ENCODE measurements around the gene WNT11. TPM values are rescaled to one million over a fixed set of nuclear protein-coding genes. Genes with fewer than 3 reads are reported as not detected.

WNT11 gene
- total RNA-seq, 3 donors from 2014 or later (not counting 1 experiment from before 2014, with no cell fraction given) = 0.47 to 1.3 (median 0.80) TPM

GRCh38 chr11:76150141-76150540 is 56.2 kb downstream of the WNT11 start:
- H3K36me3 Mint-ChIP-seq = no peaks in the 10 kb centered on the region
- Histone ChIP-seq H3K27me3 (ENCODE audit: control insufficient read depth, insufficient read depth, low read length) (no peaks in the 10 kb centered on the region), H3K4me1 (ENCODE audit: control insufficient read depth, insufficient read depth, low read length) (peaks cover 30% of the 10 kb centered on the region), H3K4me3 (ENCODE audit: low read length) (no peak overlapping the region), H3K27ac (ENCODE audit: low read length) (no peak overlapping the region), H3K36me3 (ENCODE audit: control insufficient read depth, insufficient read depth, low read length) (no peaks in the 10 kb centered on the region), H3K9me3 (ENCODE audit: control insufficient read depth, insufficient read depth, low read length) (no peaks in the 10 kb centered on the region)
- H3K4me3 Mint-ChIP-seq = no peak overlapping the region
- WGBS (ENCODE audit: insufficient coverage) = 92% methylated on average over 4 of the region's 4 CpGs
- H3K9me3 Mint-ChIP-seq = no peaks in the 10 kb centered on the region
- H3K4me1 Mint-ChIP-seq = peaks cover 34 to 36% of the 10 kb centered on the region in 2 donors
- no peaks in the 10 kb centered on the region for H3K27me3 Mint-ChIP-seq (ENCODE audit: low read depth in 2 of 2)
- no peak for TF ChIP-seq CTCF (IDR thresholded peaks at IDR 0.05)
- intact Hi-C loops (cut with micrococcal nuclease) = loop anchor here (5.0 kb wide), 1 partner anchor 57 kb away; the partner anchor contains the start of gene WNT11
- no peak overlapping the region for H3K27ac Mint-ChIP-seq
- ATAC-seq (no peak), DNase-seq (no peak)

GRCh38 chr11:76149713-76150112 is 56.6 kb downstream of the WNT11 start:
- Mint-ChIP-seq H3K9me3 (no peaks in the 10 kb centered on the region), H3K4me3 (no peak overlapping the region), H3K36me3 (no peaks in the 10 kb centered on the region), H3K4me1 (peaks cover 34 to 36% of the 10 kb centered on the region in 2 donors), H3K27me3 (ENCODE audit: low read depth in 2 of 2) (no peaks in the 10 kb centered on the region), H3K27ac (no peak overlapping the region)
- no peak for ATAC-seq
- Histone ChIP-seq H3K27me3 (ENCODE audit: control insufficient read depth, insufficient read depth, low read length) (no peaks in the 10 kb centered on the region), H3K36me3 (ENCODE audit: control insufficient read depth, insufficient read depth, low read length) (no peaks in the 10 kb centered on the region), H3K27ac (ENCODE audit: low read length) (no peak overlapping the region), H3K9me3 (ENCODE audit: control insufficient read depth, insufficient read depth, low read length) (no peaks in the 10 kb centered on the region), H3K4me3 (ENCODE audit: low read length) (no peak overlapping the region), H3K4me1 (ENCODE audit: control insufficient read depth, insufficient read depth, low read length) (peaks cover 30% of the 10 kb centered on the region)
- no peak for DNase-seq
- TF ChIP-seq CTCF (IDR thresholded peaks at IDR 0.05) = no peak
- WGBS (ENCODE audit: insufficient coverage) = 97% methylated on average over 6 of the region's 6 CpGs
- intact Hi-C loops (cut with micrococcal nuclease) = loop anchor here (5.0 kb wide), 1 partner anchor 58 kb away; the partner anchor contains the start of gene WNT11

DNA sequence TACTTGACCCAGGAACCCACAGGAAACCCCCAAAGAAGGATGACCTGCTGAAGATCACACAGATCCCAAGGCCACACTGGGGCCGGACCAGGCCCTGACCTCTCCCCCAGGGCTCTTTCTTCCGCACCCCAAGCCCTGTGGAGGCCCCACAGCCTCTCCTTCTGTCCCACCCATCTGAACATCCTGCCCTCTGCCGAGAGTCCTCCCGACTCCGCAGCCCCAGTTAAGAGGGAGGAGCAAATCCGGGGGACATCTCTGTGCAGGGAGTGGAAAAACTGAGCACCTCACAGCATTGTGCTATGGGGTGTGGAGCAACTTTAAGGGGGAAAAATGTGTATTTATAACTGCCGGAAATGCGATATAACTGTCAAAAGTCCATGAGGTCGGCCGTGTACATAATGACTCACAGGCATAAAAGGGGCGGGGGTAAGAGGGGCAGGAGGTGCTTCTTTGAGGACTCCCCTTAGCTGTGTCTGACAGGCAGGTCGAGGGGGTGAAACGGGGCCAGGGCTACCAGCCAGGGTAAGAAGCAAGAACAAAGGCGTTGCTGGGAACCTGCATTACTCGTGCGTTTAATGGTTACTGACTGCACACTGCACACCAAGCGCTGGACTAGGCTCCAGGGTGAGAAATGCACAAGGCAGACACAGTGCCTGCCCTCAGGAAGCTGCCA is 57.2 kb downstream of the WNT11 start:
- DNase-seq = no peak
- H3K9me3 Mint-ChIP-seq = no peaks in the 10 kb centered on the region
- Histone ChIP-seq H3K9me3 (ENCODE audit: control insufficient read depth, insufficient read depth, low read length) (no peaks in the 10 kb centered on the region), H3K4me3 (ENCODE audit: low read length) (no peak overlapping the region), H3K36me3 (ENCODE audit: control insufficient read depth, insufficient read depth, low read length) (no peaks in the 10 kb centered on the region), H3K27ac (ENCODE audit: low read length) (no peak overlapping the region), H3K27me3 (ENCODE audit: control insufficient read depth, insufficient read depth, low read length) (no peaks in the 10 kb centered on the region), H3K4me1 (ENCODE audit: control insufficient read depth, insufficient read depth, low read length) (peaks cover 24% of the 10 kb centered on the region)
- no peaks in the 10 kb centered on the region for H3K36me3 Mint-ChIP-seq
- no peaks in the 10 kb centered on the region for H3K27me3 Mint-ChIP-seq (ENCODE audit: low read depth in 2 of 2)
- peaks cover 29 to 31% of the 10 kb centered on the region in 2 donors for H3K4me1 Mint-ChIP-seq
- intact Hi-C loops (cut with micrococcal nuclease) = no loop called here
- no peak overlapping the region for H3K4me3 Mint-ChIP-seq
- ATAC-seq = no peak
- 95% methylated on average over 17 of the region's 17 CpGs for WGBS (ENCODE audit: insufficient coverage)
- H3K27ac Mint-ChIP-seq = no peak overlapping the region
- TF ChIP-seq CTCF (IDR thresholded peaks at IDR 0.05) = no peak

GRCh38 chr11:76148231-76148630 is 58.1 kb downstream of the WNT11 start:
- Mint-ChIP-seq H3K9me3 (no peaks in the 10 kb centered on the region), H3K27ac (no peak overlapping the region), H3K27me3 (ENCODE audit: low read depth in 2 of 2) (no peaks in the 10 kb centered on the region), H3K4me3 (no peak overlapping the region), H3K36me3 (no peaks in the 10 kb centered on the region), H3K4me1 (peaks cover 21 to 22% of the 10 kb centered on the region in 2 donors)
- no peaks in the 10 kb centered on the region for H3K27me3 ChIP-seq (ENCODE audit: control insufficient read depth, insufficient read depth, low read length)
- WGBS (ENCODE audit: insufficient coverage) = 88% methylated on average over 6 of the region's 6 CpGs
- peaks cover 15% of the 10 kb centered on the region for H3K4me1 ChIP-seq (ENCODE audit: control insufficient read depth, insufficient read depth, low read length)
- H3K9me3 ChIP-seq (ENCODE audit: control insufficient read depth, insufficient read depth, low read length) = no peaks in the 10 kb centered on the region
- ATAC-seq (no peak), DNase-seq (no peak)
- no peak overlapping the region for H3K27ac ChIP-seq (ENCODE audit: low read length)
- intact Hi-C loops (cut with micrococcal nuclease) = no loop called here
- H3K4me3 ChIP-seq (ENCODE audit: low read length) = no peak overlapping the region
- no peaks in the 10 kb centered on the region for H3K36me3 ChIP-seq (ENCODE audit: control insufficient read depth, insufficient read depth, low read length)
- no peak for TF ChIP-seq CTCF (IDR thresholded peaks at IDR 0.05)

Measured in natural killer cell (primary cell).